Activated CD4-positive, alpha-beta T cell treated with anti-CD3 and anti-CD28 coated beads, Interleukin-2, amount 10 ng/mL, durations not matched to agents 7 days and 5 days (primary cell): ENCODE data around the gene SS18L1. TPM values are rescaled to one million over a fixed set of nuclear protein-coding genes. Genes with fewer than 3 reads are reported as not detected.

Source experiments
- CTCF ChIA-PET: fragments of 350-600 bp; sonication (Branson Sonifier 250); formaldehyde crosslinking; loops from one replicate; lab custom pipeline; 2021; ENCODE audit warnings: antibody characterized with exemption; lab: Charles Lee
- POLR2A ChIA-PET: fragments of 350-600 bp; sonication (Branson Sonifier 250); formaldehyde crosslinking; loops from one replicate; lab custom pipeline; 2021; ENCODE audit warnings: antibody characterized with exemption; lab: Charles Lee
- DNase-seq: peaks from one replicate; pipeline ENCODE4 v3.0.0-alpha.2; 2020
- H3K27ac Mint-ChIP-seq: one replicate; pipeline ENCODE4 v1.8.0; 2021; ENCODE audit warnings: mild to moderate bottlenecking, moderate library complexity, mixed read lengths
- H3K27me3 Mint-ChIP-seq: one replicate; pipeline ENCODE4 v1.8.0; 2021; ENCODE audit warnings: mixed read lengths
- H3K36me3 Mint-ChIP-seq: one replicate; pipeline ENCODE4 v1.8.0; 2021; ENCODE audit warnings: low read depth, mixed read lengths
- H3K4me1 Mint-ChIP-seq: one replicate; pipeline ENCODE4 v1.8.0; 2021; ENCODE audit warnings: mixed read lengths
- H3K4me3 Mint-ChIP-seq: one replicate; pipeline ENCODE4 v1.8.0; 2021; ENCODE audit warnings: mild to moderate bottlenecking, moderate library complexity, mixed read lengths
- H3K9me3 Mint-ChIP-seq: one replicate; pipeline ENCODE4 v1.8.0; 2021; ENCODE audit warnings: mixed read lengths
- total RNA-seq, 2 experiments: library from RNA; stranded (reverse); gene quantifications; one replicate each; pipeline ENCODE4 v1.2.3, GENCODE V29; 2021

Gene SS18L1
- total RNA-seq, 2 experiments from 2014 or later, result 17.3 to 19.7 TPM

DNA sequence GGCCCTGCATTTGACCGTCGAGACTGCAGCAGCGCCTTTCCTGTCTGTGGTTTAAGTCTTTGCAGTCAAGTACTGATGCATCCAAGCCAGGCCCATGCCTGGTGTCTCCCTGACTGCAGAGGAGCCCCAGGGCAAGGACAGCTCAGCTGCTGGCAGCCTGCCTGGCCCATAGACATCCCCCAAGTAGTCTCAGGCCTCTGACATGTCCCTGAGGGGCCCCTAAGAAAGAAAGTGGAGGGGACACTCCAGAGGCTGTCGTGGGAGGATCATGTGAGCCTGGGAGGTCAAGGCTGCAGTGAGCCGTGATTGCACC, 58.5 kb downstream of the SS18L1 start:
- peaks cover 24% of the 10 kb centered on the region for H3K36me3 Mint-ChIP-seq
- no peaks in the 10 kb centered on the region for H3K27me3 Mint-ChIP-seq
- H3K27ac Mint-ChIP-seq, result no peak overlapping the region
- no peak overlapping the region for H3K4me3 Mint-ChIP-seq
- no peaks in the 10 kb centered on the region for H3K9me3 Mint-ChIP-seq
- ChIA-PET CTCF (no interaction called here), POLR2A (no interaction called here)
- peaks cover 3% of the 10 kb centered on the region for H3K4me1 Mint-ChIP-seq
- no peak for DNase-seq

DNA sequence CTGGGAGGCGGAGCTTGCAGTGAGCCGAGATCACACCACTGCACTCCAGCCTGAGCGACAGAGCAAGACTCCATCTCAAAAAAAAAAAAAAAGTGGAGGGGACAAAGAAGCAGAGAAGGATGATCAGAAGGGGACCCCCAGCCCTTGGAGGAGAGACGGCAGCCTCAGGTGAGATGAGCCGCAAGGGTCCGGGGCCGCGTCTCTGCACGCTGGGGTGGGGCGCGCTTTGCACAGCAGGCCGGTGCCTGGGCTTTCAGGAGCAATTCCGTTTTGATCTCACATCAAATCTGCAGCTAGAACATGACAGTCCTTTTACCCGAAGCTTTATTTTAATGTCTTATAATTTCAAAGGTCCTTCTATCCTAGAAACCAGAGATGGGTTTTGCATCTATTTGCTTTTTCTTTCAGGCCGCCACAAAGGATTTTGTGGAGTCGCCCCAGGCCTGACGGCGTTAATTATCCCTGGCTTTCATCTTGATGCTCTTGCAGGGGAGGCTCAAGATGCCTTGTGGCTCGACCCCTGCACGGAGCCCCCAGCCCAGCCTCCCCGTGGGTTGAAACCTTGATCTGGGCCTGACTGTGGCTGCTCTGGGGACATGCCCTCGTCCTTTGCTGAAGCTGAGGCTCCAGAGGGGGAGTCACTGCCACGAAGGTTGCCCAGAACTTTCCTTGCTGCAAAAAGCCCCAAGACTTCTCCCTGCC, 59.3 kb downstream of the SS18L1 start:
- CTCF ChIA-PET, result no interaction called here
- POLR2A ChIA-PET, result no interaction called here
- Mint-ChIP-seq H3K9me3 (no peaks in the 10 kb centered on the region), H3K27ac (no peak overlapping the region), H3K4me3 (no peak overlapping the region), H3K36me3 (peaks cover 24% of the 10 kb centered on the region), H3K27me3 (no peaks in the 10 kb centered on the region), H3K4me1 (peaks cover 3% of the 10 kb centered on the region)
- DNase-seq, result no peak

DNA sequence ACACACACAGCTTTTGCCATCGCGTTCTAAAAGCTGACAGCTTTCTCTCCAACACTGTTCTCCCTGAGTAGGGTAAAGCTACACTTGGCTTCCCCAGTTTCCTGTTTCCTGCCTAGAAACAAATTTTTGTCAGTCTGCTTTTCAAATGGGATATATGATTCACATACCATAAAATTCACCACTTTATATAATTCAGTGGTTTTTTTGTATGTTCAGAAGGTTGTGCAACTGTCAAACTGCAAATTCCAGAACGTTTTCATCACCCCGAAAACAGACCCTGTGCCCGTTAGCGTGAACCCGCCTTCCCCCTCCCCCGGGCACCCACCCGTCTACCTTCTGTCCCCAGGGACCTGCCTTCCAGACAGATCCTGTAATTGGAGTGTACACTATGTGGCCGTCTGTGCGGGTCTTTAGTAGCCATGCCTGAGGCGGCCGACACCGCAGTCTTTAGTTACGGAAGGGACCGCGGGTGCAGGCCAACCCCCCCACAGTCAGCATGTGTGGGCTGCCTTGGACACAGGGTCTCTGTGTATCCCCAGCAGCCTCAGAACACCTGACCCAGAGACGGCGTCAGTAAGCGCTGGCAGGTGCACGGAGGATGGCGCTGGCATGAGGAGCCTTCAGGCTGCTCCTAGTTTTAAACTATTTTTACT, 59.9 kb downstream of the SS18L1 start:
- DNase-seq, result no peak
- Mint-ChIP-seq H3K4me3 (no peak overlapping the region), H3K4me1 (peaks cover 3% of the 10 kb centered on the region), H3K27me3 (no peaks in the 10 kb centered on the region), H3K9me3 (no peaks in the 10 kb centered on the region), H3K36me3 (peaks cover 23% of the 10 kb centered on the region), H3K27ac (no peak overlapping the region)
- ChIA-PET POLR2A (no interaction called here), CTCF (no interaction called here)

DNA sequence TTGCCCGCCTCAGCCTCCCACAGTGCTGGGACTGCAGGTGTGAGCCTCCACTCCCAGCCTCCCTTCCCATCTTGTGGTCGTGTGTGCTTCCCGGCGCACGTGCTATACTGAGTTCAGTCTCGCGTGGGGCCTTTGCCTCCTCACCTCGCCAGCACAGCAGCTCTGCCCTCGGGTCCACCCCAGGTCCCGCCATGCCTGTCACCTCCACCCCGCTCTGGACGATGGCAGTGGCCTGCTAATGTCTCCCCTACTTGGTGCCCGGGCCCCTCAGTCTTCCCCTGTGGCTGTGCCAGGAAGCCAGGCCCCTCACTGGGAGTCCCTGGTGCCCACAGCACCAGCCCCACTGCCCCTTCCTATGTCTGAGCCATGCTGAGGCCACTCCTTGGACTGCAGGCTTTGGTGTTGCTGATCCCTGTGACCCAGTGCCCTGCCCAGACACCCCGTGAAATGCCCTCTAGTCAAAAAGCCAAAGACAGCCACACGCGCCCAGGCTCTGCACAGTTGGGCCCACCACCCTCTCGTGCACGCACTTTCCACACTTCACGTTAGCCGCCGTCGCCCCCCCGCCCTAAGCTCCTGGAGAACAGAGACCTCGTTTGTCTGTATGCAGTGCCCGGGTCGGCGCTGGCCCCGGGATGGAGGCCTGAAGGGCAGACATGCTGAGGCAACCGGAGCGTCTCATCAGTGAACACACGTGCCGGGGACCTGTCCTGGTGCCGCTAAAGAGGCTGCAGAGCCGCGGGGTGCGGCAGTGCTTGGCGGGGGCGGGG, 62.2 kb downstream of the SS18L1 start:
- peaks cover 3% of the 10 kb centered on the region for H3K4me1 Mint-ChIP-seq
- ChIA-PET CTCF (no interaction called here), POLR2A (no interaction called here)
- DNase-seq, result no peak
- peaks cover 5% of the 10 kb centered on the region for H3K36me3 Mint-ChIP-seq
- H3K27ac Mint-ChIP-seq, result no peak overlapping the region
- H3K4me3 Mint-ChIP-seq, result no peak overlapping the region
- H3K27me3 Mint-ChIP-seq, result no peaks in the 10 kb centered on the region
- no peaks in the 10 kb centered on the region for H3K9me3 Mint-ChIP-seq

GRCh38 chr20:62206388-62206775, 62.8 kb downstream of the SS18L1 start:
- H3K36me3 Mint-ChIP-seq, result peaks cover 5% of the 10 kb centered on the region
- POLR2A ChIA-PET, result no interaction called here
- CTCF ChIA-PET, result no interaction called here

DNA sequence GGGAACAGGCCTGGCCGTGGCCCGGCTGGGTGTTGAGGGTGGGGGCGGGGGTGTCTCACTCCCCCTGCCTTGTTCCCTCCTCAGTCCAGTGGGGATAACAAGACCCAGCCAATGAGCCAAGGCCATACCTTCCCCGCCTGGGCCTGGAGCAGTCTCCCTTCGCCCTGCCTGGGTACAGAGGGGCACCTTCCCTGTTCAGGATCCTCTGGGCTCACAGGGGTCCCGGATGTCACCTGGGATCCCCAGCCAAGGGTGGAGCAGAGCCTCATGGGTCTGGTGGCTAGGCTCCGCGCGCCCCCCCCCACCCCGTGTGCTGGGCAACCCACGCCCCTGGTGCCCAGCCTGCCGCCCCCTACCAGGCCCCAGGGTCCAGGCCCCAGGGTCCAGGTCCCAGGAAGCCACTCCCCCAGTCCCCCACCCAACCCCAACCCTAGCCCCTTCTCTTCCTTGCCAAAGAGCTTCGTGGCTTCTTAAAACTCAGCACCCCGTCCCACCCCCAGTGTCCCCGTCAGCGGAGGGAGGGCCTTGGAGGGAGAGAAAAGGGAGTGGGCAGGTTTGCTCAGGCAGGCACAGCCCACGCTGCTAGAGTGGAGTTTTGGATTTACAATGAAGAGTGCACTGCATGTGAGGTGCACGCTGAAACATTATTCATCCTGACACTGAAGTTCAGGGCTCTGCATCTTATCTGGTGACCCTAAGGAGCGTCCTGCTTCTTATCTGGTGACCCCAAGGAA, 64.7 kb downstream of the SS18L1 start:
- ChIA-PET POLR2A (no interaction called here), CTCF (no interaction called here)
- no peaks in the 10 kb centered on the region for H3K27me3 Mint-ChIP-seq
- H3K4me3 Mint-ChIP-seq, result no peak overlapping the region
- H3K4me1 Mint-ChIP-seq, result peaks cover 1% of the 10 kb centered on the region
- no peak overlapping the region for H3K27ac Mint-ChIP-seq
- no peak for DNase-seq
- H3K9me3 Mint-ChIP-seq, result no peaks in the 10 kb centered on the region
- H3K36me3 Mint-ChIP-seq, result no peaks in the 10 kb centered on the region

More at GRCh38 chr20:62206388-62206775, 62.8 kb downstream of the SS18L1 start:
- Mint-ChIP-seq H3K4me3 (no peak overlapping the region), H3K9me3 (no peaks in the 10 kb centered on the region), H3K27ac (no peak overlapping the region), H3K4me1 (peaks cover 3% of the 10 kb centered on the region), H3K27me3 (no peaks in the 10 kb centered on the region)
- no peak for DNase-seq

DNA sequence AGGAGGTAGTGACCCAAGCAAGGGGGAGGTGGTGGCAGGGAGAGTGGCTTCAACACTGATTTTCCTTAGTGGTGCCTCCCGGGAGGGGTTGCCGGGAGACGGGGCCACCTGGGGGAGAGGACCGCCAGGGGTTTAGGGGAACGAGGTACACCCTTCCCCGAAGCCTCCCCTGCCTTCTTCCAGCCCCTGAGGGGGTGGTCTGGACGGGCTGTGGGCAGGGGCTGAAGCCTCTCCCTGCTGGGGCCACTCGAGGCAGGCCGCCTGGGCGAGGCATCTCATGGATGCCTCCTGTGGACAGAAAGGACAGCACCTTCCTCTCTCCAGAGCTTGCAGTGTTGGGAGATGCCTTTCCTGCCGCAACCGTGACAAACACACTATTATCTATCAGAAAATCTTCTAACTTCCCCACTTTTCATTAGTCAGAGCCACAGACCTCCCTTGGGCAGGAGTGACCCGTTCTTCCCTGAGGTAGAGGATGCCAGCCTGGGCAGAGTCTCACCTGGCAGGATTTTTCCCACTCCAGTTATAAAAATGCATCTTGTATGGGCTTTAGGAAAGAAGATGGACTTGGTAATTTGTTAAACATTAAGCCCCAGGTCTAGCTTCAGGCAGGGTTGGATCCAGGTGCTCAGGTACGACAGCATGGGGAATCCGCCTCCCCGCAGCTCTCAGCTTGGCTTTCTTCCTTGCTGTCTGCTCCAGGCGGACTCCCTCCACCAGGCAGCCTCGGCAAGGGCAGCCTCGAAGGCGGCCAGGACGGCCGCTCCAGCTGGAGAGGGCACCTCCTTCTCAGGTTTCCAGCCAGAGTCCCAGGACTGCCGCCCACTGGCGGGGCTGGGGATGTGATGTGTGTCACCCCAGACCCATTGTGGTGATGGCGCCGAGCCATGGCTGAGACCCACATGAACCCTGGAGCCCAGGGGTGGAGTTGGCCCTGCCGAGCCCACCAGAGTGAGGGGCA, 65.5 kb downstream of the SS18L1 start:
- no peaks in the 10 kb centered on the region for H3K9me3 Mint-ChIP-seq
- no peak for DNase-seq
- POLR2A ChIA-PET, result no interaction called here
- CTCF ChIA-PET, result interaction anchor here (1.0 kb wide), 1 partner anchor 75 kb away, joined by 3 read pairs; no protein-coding TSS in a partner anchor
- no peak overlapping the region for H3K27ac Mint-ChIP-seq
- no peaks in the 10 kb centered on the region for H3K4me1 Mint-ChIP-seq
- no peaks in the 10 kb centered on the region for H3K36me3 Mint-ChIP-seq
- H3K27me3 Mint-ChIP-seq, result no peaks in the 10 kb centered on the region
- H3K4me3 Mint-ChIP-seq, result no peak overlapping the region

DNA sequence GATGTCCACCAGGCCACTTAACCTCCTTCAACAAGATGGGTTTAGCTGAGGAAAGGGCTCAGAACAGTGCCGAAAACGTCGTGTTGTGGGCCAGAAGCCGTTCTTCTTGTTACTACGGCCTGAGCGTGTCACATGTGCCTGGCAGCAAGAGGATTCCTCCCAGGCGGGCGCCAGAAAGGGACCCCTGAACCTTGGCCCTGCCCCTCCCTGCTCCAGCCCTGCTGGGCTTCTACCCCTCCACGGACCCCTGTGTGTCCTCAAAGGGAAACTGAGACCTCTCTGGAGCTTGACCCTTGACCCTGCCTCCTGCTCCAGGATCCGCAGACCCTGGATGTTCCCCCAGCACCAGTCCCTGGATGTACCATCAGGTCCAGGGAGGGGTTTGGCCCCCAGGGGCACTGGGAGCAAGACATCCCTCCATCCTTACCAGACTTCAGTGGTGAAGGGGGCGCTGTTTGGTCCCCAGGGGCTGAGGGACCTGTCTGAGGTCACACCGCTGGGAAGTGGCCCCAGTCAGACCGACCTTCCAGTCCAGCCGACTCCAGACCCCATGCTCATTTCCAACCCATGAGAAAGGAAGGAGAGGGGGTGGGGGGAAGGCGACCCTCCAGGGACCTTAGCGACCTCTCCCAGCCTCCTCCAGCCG, 66.4 kb downstream of the SS18L1 start:
- POLR2A ChIA-PET, result no interaction called here
- no peak for DNase-seq
- Mint-ChIP-seq H3K4me1 (no peaks in the 10 kb centered on the region), H3K36me3 (no peaks in the 10 kb centered on the region), H3K4me3 (no peak overlapping the region), H3K9me3 (no peaks in the 10 kb centered on the region), H3K27me3 (no peaks in the 10 kb centered on the region), H3K27ac (no peak overlapping the region)
- CTCF ChIA-PET, result interaction anchor here (1.0 kb wide), 1 partner anchor 76 kb away, joined by 3 read pairs; no protein-coding TSS in a partner anchor

GRCh38 chr20:62210496-62210855, 66.9 kb downstream of the SS18L1 start:
- Mint-ChIP-seq H3K4me3 (no peak overlapping the region), H3K9me3 (no peaks in the 10 kb centered on the region), H3K27me3 (no peaks in the 10 kb centered on the region), H3K36me3 (no peaks in the 10 kb centered on the region), H3K4me1 (no peaks in the 10 kb centered on the region), H3K27ac (no peak overlapping the region)
- ChIA-PET CTCF (no interaction called here), POLR2A (no interaction called here)
- no peak for DNase-seq

DNA sequence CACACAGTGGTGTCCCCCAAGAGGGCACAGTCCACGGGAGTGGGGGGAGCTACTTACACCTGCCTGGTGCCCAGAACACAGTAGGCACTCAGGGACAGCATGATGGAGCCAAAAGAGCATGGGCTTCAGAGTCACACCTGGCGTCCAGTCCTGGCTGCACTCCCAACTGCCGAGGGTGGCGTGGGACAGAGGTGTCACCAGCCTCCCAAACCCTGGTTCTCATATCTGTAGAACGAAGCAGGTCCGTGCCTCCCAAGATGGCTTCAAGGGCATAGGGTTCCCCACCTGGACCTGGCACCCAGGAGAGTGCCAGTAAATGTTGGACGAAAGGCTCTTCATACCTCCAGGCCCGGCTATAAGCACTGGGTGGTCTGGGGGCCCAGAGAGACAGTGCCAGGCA, 67.6 kb downstream of the SS18L1 start:
- ChIA-PET CTCF (no interaction called here), POLR2A (no interaction called here)
- H3K4me1 Mint-ChIP-seq, result no peaks in the 10 kb centered on the region
- H3K27me3 Mint-ChIP-seq, result no peaks in the 10 kb centered on the region
- no peaks in the 10 kb centered on the region for H3K9me3 Mint-ChIP-seq
- no peak overlapping the region for H3K27ac Mint-ChIP-seq
- no peak overlapping the region for H3K4me3 Mint-ChIP-seq
- no peaks in the 10 kb centered on the region for H3K36me3 Mint-ChIP-seq
- DNase-seq, result no peak

DNA sequence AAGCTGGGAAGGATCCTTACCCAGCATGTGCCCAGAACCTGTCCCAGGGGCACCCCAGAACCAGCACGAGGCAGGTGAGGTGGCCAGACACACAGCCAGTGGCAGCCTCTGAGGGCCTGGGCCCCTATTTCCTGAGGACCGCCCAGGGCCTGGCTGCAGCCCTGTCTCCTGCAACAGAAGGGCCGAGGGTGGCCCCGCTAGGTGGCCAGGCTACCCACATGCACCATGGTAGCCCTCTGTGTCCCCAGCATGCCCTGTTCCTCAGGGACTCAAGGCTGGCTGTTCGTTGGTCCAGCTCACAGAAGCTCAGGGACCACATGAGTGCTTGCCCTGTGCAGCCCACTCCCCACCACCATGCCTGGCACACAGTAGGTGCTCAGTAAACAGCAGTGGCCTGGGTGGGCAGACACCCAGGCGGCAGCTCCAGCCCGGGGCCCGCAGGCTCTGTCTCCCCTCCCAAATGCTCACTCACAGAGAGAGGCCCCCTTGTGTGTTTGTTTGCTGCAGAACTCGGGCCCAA, 68.3 kb downstream of the SS18L1 start:
- Mint-ChIP-seq H3K27me3 (no peaks in the 10 kb centered on the region), H3K4me3 (no peak overlapping the region), H3K4me1 (no peaks in the 10 kb centered on the region), H3K9me3 (no peaks in the 10 kb centered on the region), H3K27ac (no peak overlapping the region), H3K36me3 (no peaks in the 10 kb centered on the region)
- CTCF ChIA-PET, result interaction anchor here (1.2 kb wide), 1 partner anchor 10 kb away, joined by 3 read pairs; no protein-coding TSS in a partner anchor
- no peak for DNase-seq
- POLR2A ChIA-PET, result no interaction called here
